CD4-positive, CD25-positive, alpha-beta regulatory T cell (primary cell): ENCODE measurements around the gene UMOD. TPM values are rescaled to one million over a fixed set of nuclear protein-coding genes. Genes with fewer than 3 reads are reported as not detected.

Source experiments
- ATAC-seq, 2 donors: fragments of 150-1000 bp; cut with Tn5 transposase; one replicate each; pipeline ENCODE4 v1.10.0; 2021; ENCODE audit warnings: low read depth in 2 of 2, moderate number of reproducible peaks in 2 of 2, moderate library complexity in 1 of 2
- DNase-seq, 3 donors: peaks; one replicate each; pipeline versions ENCODE4 v3.0.0 to v3.0.0-alpha.2; 2012 to 2022; ENCODE audit warnings: mixed read lengths in 1 of 3
- H3K27ac ChIP-seq: one replicate; pipeline ENCODE4 v1.7.0; 2013; ENCODE audit warnings: mild to moderate bottlenecking, low read length; ENCODE audit not compliant: insufficient read depth, poor library complexity, severe bottlenecking
- H3K27me3 ChIP-seq: one replicate; pipeline ENCODE4 v1.7.0; 2013; ENCODE audit warnings: low read length; ENCODE audit not compliant: control insufficient read depth, insufficient read depth
- H3K36me3 ChIP-seq: one replicate; pipeline ENCODE4 v1.7.0; 2013; ENCODE audit warnings: mild to moderate bottlenecking, low read length, moderate library complexity; ENCODE audit not compliant: control insufficient read depth, insufficient read depth
- H3K4me1 ChIP-seq: 2 replicates; pipeline ENCODE4 v1.7.0; 2013; ENCODE audit warnings: mild to moderate bottlenecking, low read length; ENCODE audit not compliant: insufficient read depth, control insufficient read depth, poor library complexity, severe bottlenecking
- H3K4me3 ChIP-seq: one replicate; pipeline ENCODE4 v1.7.0; 2013; ENCODE audit warnings: low read depth, mild to moderate bottlenecking, low read length, moderate library complexity
- H3K9me3 ChIP-seq, 2 experiments: 1 replicate in 1 of 2; 2 replicates in 1 of 2; pipeline ENCODE4 v1.7.0; 2013; ENCODE audit warnings: low read length in 2 of 2, mild to moderate bottlenecking in 1 of 2, moderate library complexity in 1 of 2; ENCODE audit not compliant: control insufficient read depth in 2 of 2
- H3K27ac Mint-ChIP-seq, 3 donors: one replicate each; pipeline ENCODE4 v1.8.0; 2020 to 2022; ENCODE audit warnings: mild to moderate bottlenecking in 3 of 3, mixed read lengths in 3 of 3, moderate library complexity in 2 of 3
- H3K27me3 Mint-ChIP-seq: one replicate; pipeline ENCODE4 v1.8.0; 2022; ENCODE audit warnings: mild to moderate bottlenecking, mixed read lengths
- H3K36me3 Mint-ChIP-seq: one replicate; pipeline ENCODE4 v1.8.0; 2020; ENCODE audit warnings: mixed read lengths
- H3K4me1 Mint-ChIP-seq, 4 donors: one replicate each; pipeline ENCODE4 v1.8.0; 2020 to 2022; ENCODE audit warnings: mixed read lengths in 4 of 4, mild to moderate bottlenecking in 1 of 4
- H3K4me3 Mint-ChIP-seq, 4 donors: one replicate each; pipeline ENCODE4 v1.8.0; 2020 to 2022; ENCODE audit warnings: mild to moderate bottlenecking in 4 of 4, mixed read lengths in 4 of 4, moderate library complexity in 3 of 4
- H3K9me3 Mint-ChIP-seq, 7 donors: one replicate each; pipeline ENCODE4 v1.8.0; 2020 to 2022; ENCODE audit warnings: mixed read lengths in 7 of 7, mild to moderate bottlenecking in 3 of 7, moderate library complexity in 2 of 7
- polyA plus RNA-seq, 4 donors: library from polyadenylated mRNA; unstranded; fragments of 300-500 nt; fragmentation: Illumina TruSeq; gene quantifications; one replicate each; pipeline ENCODE4 v1.2.3, GENCODE V29; 2021
- total RNA-seq: library from RNA; stranded (reverse); gene quantifications from one replicate; pipeline ENCODE4 v1.2.3, GENCODE V29; 2022

Gene UMOD
- total and polyA plus RNA-seq, 5 donors from 2014 or later, result not detected

- no peaks in the 10 kb centered on the region for H3K36me3 ChIP-seq
- no peaks in the 10 kb centered on the region for H3K27me3 Mint-ChIP-seq
- ATAC-seq, result no peak
- H3K9me3 ChIP-seq, result no peaks in the 10 kb centered on the region
- H3K4me3 Mint-ChIP-seq, result no peak overlapping the region
- H3K27me3 ChIP-seq, result no peaks in the 10 kb centered on the region
- no peaks in the 10 kb centered on the region for H3K4me1 ChIP-seq
- no peaks in the 10 kb centered on the region for H3K36me3 Mint-ChIP-seq
- H3K4me3 ChIP-seq, result no peak overlapping the region
- peaks cover 0 to 3% (median 0%) of the 10 kb centered on the region in 7 donors for H3K9me3 Mint-ChIP-seq
- no peak for DNase-seq
- H3K27ac Mint-ChIP-seq, result no peak overlapping the region
- H3K4me1 Mint-ChIP-seq, result no peaks in the 10 kb centered on the region
- H3K27ac ChIP-seq, result no peak overlapping the region
Observed at GRCh38 chr16:20339744-20340143, 12.8 kb downstream of the UMOD start.

- H3K9me3 ChIP-seq, result no peaks in the 10 kb centered on the region
- Mint-ChIP-seq H3K4me1 (no peaks in the 10 kb centered on the region), H3K27me3 (no peaks in the 10 kb centered on the region), H3K36me3 (no peaks in the 10 kb centered on the region), H3K9me3 (peaks cover 0 to 3% (median 0%) of the 10 kb centered on the region in 7 donors), H3K4me3 (no peak overlapping the region), H3K27ac (no peak overlapping the region)
- no peaks in the 10 kb centered on the region for H3K4me1 ChIP-seq
- no peak for ATAC-seq
- H3K27ac ChIP-seq, result no peak overlapping the region
- H3K27me3 ChIP-seq, result no peaks in the 10 kb centered on the region
- DNase-seq, result no peak
- H3K36me3 ChIP-seq, result no peaks in the 10 kb centered on the region
- H3K4me3 ChIP-seq, result no peak overlapping the region
Observed at GRCh38 chr16:20336955-20337354, 15.6 kb downstream of the UMOD start.

GRCh38 chr16:20334396-20334795, 18.1 kb downstream of the UMOD start:
- H3K27ac Mint-ChIP-seq, result no peak overlapping the region
- no peaks in the 10 kb centered on the region for H3K27me3 ChIP-seq
- ATAC-seq (no peak), DNase-seq (no peak)
- no peak overlapping the region for H3K27ac ChIP-seq
- H3K36me3 Mint-ChIP-seq, result no peaks in the 10 kb centered on the region
- H3K27me3 Mint-ChIP-seq, result no peaks in the 10 kb centered on the region
- no peaks in the 10 kb centered on the region for H3K36me3 ChIP-seq
- H3K4me3 Mint-ChIP-seq, result no peak overlapping the region
- no peak overlapping the region for H3K4me3 ChIP-seq
- H3K9me3 ChIP-seq, result no peaks in the 10 kb centered on the region
- H3K9me3 Mint-ChIP-seq, result peaks cover 0 to 1% (median 0%) of the 10 kb centered on the region in 7 donors
- no peaks in the 10 kb centered on the region for H3K4me1 Mint-ChIP-seq
- no peaks in the 10 kb centered on the region for H3K4me1 ChIP-seq

- H3K27me3 ChIP-seq, result no peaks in the 10 kb centered on the region
- peaks cover 0 to 1% (median 0%) of the 10 kb centered on the region in 7 donors for H3K9me3 Mint-ChIP-seq
- H3K27ac ChIP-seq, result no peak overlapping the region
- H3K9me3 ChIP-seq, result no peaks in the 10 kb centered on the region
- H3K36me3 Mint-ChIP-seq, result no peaks in the 10 kb centered on the region
- no peak overlapping the region for H3K4me3 ChIP-seq
- H3K4me1 Mint-ChIP-seq, result no peaks in the 10 kb centered on the region
- H3K4me1 ChIP-seq, result no peaks in the 10 kb centered on the region
- ATAC-seq (no peak), DNase-seq (no peak)
- no peaks in the 10 kb centered on the region for H3K36me3 ChIP-seq
- no peak overlapping the region for H3K4me3 Mint-ChIP-seq
- H3K27me3 Mint-ChIP-seq, result no peaks in the 10 kb centered on the region
- H3K27ac Mint-ChIP-seq, result no peak overlapping the region
Observed at GRCh38 chr16:20333120-20333519, 19.4 kb downstream of the UMOD start.

- H3K27me3 ChIP-seq, result no peaks in the 10 kb centered on the region
- Mint-ChIP-seq H3K36me3 (no peaks in the 10 kb centered on the region), H3K27me3 (no peaks in the 10 kb centered on the region), H3K4me3 (no peak overlapping the region), H3K4me1 (no peaks in the 10 kb centered on the region), H3K9me3 (peaks cover 0 to 1% (median 0%) of the 10 kb centered on the region in 7 donors), H3K27ac (no peak overlapping the region)
- H3K4me1 ChIP-seq, result no peaks in the 10 kb centered on the region
- no peak for DNase-seq
- H3K9me3 ChIP-seq, result no peaks in the 10 kb centered on the region
- no peaks in the 10 kb centered on the region for H3K36me3 ChIP-seq
- H3K4me3 ChIP-seq, result no peak overlapping the region
- H3K27ac ChIP-seq, result no peak overlapping the region
- no peak for ATAC-seq
Observed at GRCh38 chr16:20332411-20332810, 20.1 kb downstream of the UMOD start.

GRCh38 chr16:20331635-20332034, 20.9 kb downstream of the UMOD start:
- Mint-ChIP-seq H3K9me3 (peaks cover 0 to 1% (median 0%) of the 10 kb centered on the region in 7 donors), H3K4me1 (no peaks in the 10 kb centered on the region), H3K36me3 (no peaks in the 10 kb centered on the region), H3K4me3 (no peak overlapping the region), H3K27ac (no peak overlapping the region), H3K27me3 (no peaks in the 10 kb centered on the region)
- H3K36me3 ChIP-seq, result no peaks in the 10 kb centered on the region
- ATAC-seq (no peak), DNase-seq (no peak)
- no peaks in the 10 kb centered on the region for H3K9me3 ChIP-seq
- H3K4me3 ChIP-seq, result no peak overlapping the region
- H3K27ac ChIP-seq, result no peak overlapping the region
- H3K27me3 ChIP-seq, result no peaks in the 10 kb centered on the region
- H3K4me1 ChIP-seq, result no peaks in the 10 kb centered on the region

GRCh38 chr16:20329392-20330138, 22.9 kb downstream of the UMOD start:
- no peaks in the 10 kb centered on the region for H3K27me3 Mint-ChIP-seq
- H3K36me3 ChIP-seq, result no peaks in the 10 kb centered on the region
- H3K9me3 ChIP-seq, result no peaks in the 10 kb centered on the region
- H3K9me3 Mint-ChIP-seq, result peaks cover 0 to 2% (median 0%) of the 10 kb centered on the region in 7 donors
- no peaks in the 10 kb centered on the region for H3K4me1 Mint-ChIP-seq
- DNase-seq (no peak), ATAC-seq (no peak)
- no peak overlapping the region for H3K27ac Mint-ChIP-seq
- no peaks in the 10 kb centered on the region for H3K27me3 ChIP-seq
- no peaks in the 10 kb centered on the region for H3K4me1 ChIP-seq
- no peak overlapping the region for H3K4me3 Mint-ChIP-seq
- no peaks in the 10 kb centered on the region for H3K36me3 Mint-ChIP-seq
- no peak overlapping the region for H3K27ac ChIP-seq
- H3K4me3 ChIP-seq, result no peak overlapping the region

GRCh38 chr16:20327444-20328041, 25.0 kb downstream of the UMOD start, which contains the start of gene GP2:
Gene GP2 (minus strand): TSS chr16:20327513. CDS start chr16:20326431, 1,082 bp downstream.
- Mint-ChIP-seq H3K27me3 (no peaks in the 10 kb centered on the region), H3K36me3 (no peaks in the 10 kb centered on the region), H3K4me1 (no peaks in the 10 kb centered on the region), H3K9me3 (peaks cover 0 to 2% (median 0%) of the 10 kb centered on the region in 7 donors), H3K27ac (no peak within 1 kb of the TSS), H3K4me3 (no peak within 1 kb of the TSS)
- Histone ChIP-seq H3K4me1 (no peaks in the 10 kb centered on the region), H3K27me3 (no peaks in the 10 kb centered on the region), H3K4me3 (no peak within 1 kb of the TSS), H3K36me3 (no peaks in the 10 kb centered on the region), H3K9me3 (no peaks in the 10 kb centered on the region), H3K27ac (no peak within 1 kb of the TSS)
- DNase-seq (no peak), ATAC-seq (no peak)
